GM12878 (cell line): ENCODE measurements around the gene TP53RK. TPM values are rescaled to one million over a fixed set of nuclear protein-coding genes. Genes with fewer than 3 reads are reported as not detected.

Experiments
- BACH1 ChIP-seq: fragments of 450-650 bp; IDR thresholded peaks from 2 replicates; pipeline ENCODE4 v1.6.1; 2017; ENCODE audit warnings: mild to moderate bottlenecking, borderline replicate concordance
- GABPA ChIP-seq: IDR thresholded peaks from 2 replicates; pipeline ENCODE4 v1.6.1; 2014; ENCODE audit warnings: antibody characterized with exemption, low read depth, mild to moderate bottlenecking, inconsistent platforms
- IRF3 ChIP-seq: fragments of 450-650 bp; IDR thresholded peaks from 2 replicates; pipeline ENCODE4 v1.6.1; 2014; ENCODE audit warnings: mild to moderate bottlenecking
- MAX ChIP-seq: IDR thresholded peaks from 2 replicates; pipeline ENCODE4 v1.6.1; 2012; ENCODE audit warnings: low read depth, low read length, improper control_type of control experiment
- MTA2 ChIP-seq: fragments of 450-650 bp; IDR thresholded peaks from 2 replicates; pipeline ENCODE4 v1.6.1; 2016; ENCODE audit warnings: low read depth, mild to moderate bottlenecking, moderate library complexity
- RAD51 ChIP-seq: fragments of 450-650 bp; IDR thresholded peaks from 2 replicates; pipeline ENCODE4 v1.6.1; 2016; ENCODE audit warnings: moderate library complexity, mild to moderate bottlenecking, inconsistent platforms
- RFX5 ChIP-seq: IDR thresholded peaks from 2 replicates; pipeline ENCODE4 v1.6.1; 2011; ENCODE audit warnings: low read depth, low read length, improper control_type of control experiment
- SUZ12 ChIP-seq: fragments of 200-600 bp; sonication (generic); IDR thresholded peaks from one replicate; pipeline ENCODE4 v1.6.1; 2018; ENCODE audit warnings: antibody characterized with exemption, mild to moderate bottlenecking; ENCODE audit not compliant: unreplicated experiment
- polyA plus RNA-seq, 11 experiments: library from polyadenylated mRNA; depleted of rRNA in 4 of 11; unstranded in 6 of 11; stranded (reverse) in 5 of 11; fragments of >200 nt; fragmentation: Nextera tagmentation in 4 of 11; fragmentation: Illumina TruSeq in 1 of 11; extraction: Ambion mirVana in 4 of 11; extraction: Trizol in 1 of 11; gene quantifications; 1 replicate in 1 of 11; 2 replicates in 10 of 11; pipeline versions ENCODE4 v1.2.1 to v1.2.3, GENCODE V29; 2011 to 2016; ENCODE audit warnings: inconsistent platforms in 2 of 11, missing spikeins in 2 of 11, low read depth in 1 of 11
- total RNA-seq, 4 experiments: library from RNA; depleted of rRNA in 3 of 4; stranded (reverse); fragments of >200 nt in 3 of 4; fragmentation: Illumina TruSeq in 1 of 4; extraction: Trizol in 1 of 4; gene quantifications; 2 replicates each; pipeline versions ENCODE4 v1.2.1 to v1.2.3, GENCODE V29; 2013 to 2021
- TF ChIP-seq, protein P1 (sequence below): fragments of 450-650 bp; IDR thresholded peaks from 2 replicates; pipeline ENCODE4 v1.6.1; 2017; ENCODE audit warnings: mild to moderate bottlenecking

The TP53RK gene
- total and polyA plus RNA-seq, 10 of the 15 experiments (the other 5 are each of a cell fraction or from before 2014, with no cell fraction given) = 3.8 to 23.1 (median 16.1) TPM

- TF ChIP-seq MTA2 = no peak
- TF ChIP-seq IRF3 = no peak
- no peak for TF ChIP-seq BACH1
- TF ChIP-seq SUZ12 = no peak
- no peak for TF ChIP-seq GABPA
- no peak for TF ChIP-seq RFX5
- TF ChIP-seq RAD51 = peak; percentile 46; the same call in 1 of the 2 replicates
- TF ChIP-seq, protein P1, sequence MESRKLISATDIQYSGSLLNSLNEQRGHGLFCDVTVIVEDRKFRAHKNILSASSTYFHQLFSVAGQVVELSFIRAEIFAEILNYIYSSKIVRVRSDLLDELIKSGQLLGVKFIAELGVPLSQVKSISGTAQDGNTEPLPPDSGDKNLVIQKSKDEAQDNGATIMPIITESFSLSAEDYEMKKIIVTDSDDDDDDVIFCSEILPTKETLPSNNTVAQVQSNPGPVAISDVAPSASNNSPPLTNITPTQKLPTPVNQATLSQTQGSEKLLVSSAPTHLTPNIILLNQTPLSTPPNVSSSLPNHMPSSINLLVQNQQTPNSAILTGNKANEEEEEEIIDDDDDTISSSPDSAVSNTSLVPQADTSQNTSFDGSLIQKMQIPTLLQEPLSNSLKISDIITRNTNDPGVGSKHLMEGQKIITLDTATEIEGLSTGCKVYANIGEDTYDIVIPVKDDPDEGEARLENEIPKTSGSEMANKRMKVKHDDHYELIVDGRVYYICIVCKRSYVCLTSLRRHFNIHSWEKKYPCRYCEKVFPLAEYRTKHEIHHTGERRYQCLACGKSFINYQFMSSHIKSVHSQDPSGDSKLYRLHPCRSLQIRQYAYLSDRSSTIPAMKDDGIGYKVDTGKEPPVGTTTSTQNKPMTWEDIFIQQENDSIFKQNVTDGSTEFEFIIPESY = no peak
- peak; percentile 69; the same call in 1 of the 2 replicates for TF ChIP-seq MAX
Observed at GRCh38 chr20:46688151-46689081, 828 bp downstream of the TP53RK start (continued).
